Mesothelial cell of epicardium (in vitro differentiated cells): ENCODE data around the gene CENPV. TPM values are rescaled to one million over a fixed set of nuclear protein-coding genes. Genes with fewer than 3 reads are reported as not detected.
"Not testable (repeated sequence)": the region's sequence is repeated elsewhere in the genome, so short reads cannot be mapped to it uniquely, and the experiment has no call there.

Experiments used
- DNase-seq, 2 experiments: peaks; one replicate each; pipeline ENCODE4 v3.0.0; 2021; ENCODE audit warnings: low spot score in 2 of 2; ENCODE audit not compliant: unreplicated experiment in 2 of 2
- H3K27ac Mint-ChIP-seq: 2 replicates; pipeline ENCODE4 v1.8.0; 2021; ENCODE audit warnings: mixed read lengths
- H3K27me3 Mint-ChIP-seq: 2 replicates; pipeline ENCODE4 v1.8.0; 2021; ENCODE audit warnings: low read depth, mixed read lengths
- H3K36me3 Mint-ChIP-seq: 2 replicates; pipeline ENCODE4 v1.8.0; 2021; ENCODE audit warnings: mixed read lengths
- H3K4me1 Mint-ChIP-seq: 2 replicates; pipeline ENCODE4 v1.8.0; 2021; ENCODE audit warnings: mixed read lengths
- H3K4me3 Mint-ChIP-seq: 2 replicates; pipeline ENCODE4 v1.8.0; 2021; ENCODE audit warnings: mild to moderate bottlenecking, moderate library complexity, mixed read lengths
- H3K9me3 Mint-ChIP-seq: 2 replicates; pipeline ENCODE4 v1.8.0; 2021; ENCODE audit warnings: mixed read lengths
- total RNA-seq: library from RNA; stranded (reverse); gene quantifications from 3 replicates; pipeline ENCODE4 v1.2.1, GENCODE V29; 2021
- TF ChIP-seq, protein P1 (sequence below): fragments of 200-600 bp; sonication (generic); IDR thresholded peaks from one replicate; pipeline ENCODE4 v1.5.0; 2021; ENCODE audit warnings: antibody characterized with exemption; ENCODE audit not compliant: unreplicated experiment

Gene CENPV
- total RNA-seq, 1 donor from 2014 or later: 102 TPM

DNA sequence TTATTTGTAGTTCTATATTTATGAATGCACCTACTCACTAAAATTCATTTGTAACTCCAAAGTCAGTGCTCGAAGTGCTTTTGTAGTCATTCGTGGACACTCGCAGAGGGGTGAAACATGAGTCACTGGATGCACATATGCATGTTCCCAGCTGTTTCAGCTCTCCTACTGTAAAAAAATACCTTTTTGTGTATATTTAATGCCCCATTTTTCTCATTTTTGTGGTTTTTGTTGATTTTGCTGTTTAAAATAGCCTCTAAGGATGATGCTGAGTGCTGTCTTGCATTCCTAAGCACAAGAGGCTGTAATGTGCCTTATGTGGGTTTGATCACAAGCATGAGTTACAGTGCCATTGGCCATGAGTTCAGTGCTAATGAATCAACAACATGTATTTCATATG lies 30.6 kb downstream of the CENPV start:
- Mint-ChIP-seq H3K27me3 (no peaks in the 10 kb centered on the region), H3K9me3 (no peaks in the 10 kb centered on the region), H3K27ac (no peak overlapping the region), H3K4me1 (no peaks in the 10 kb centered on the region), H3K36me3 (peaks cover 22% of the 10 kb centered on the region), H3K4me3 (no peak overlapping the region)
- TF ChIP-seq, protein P1, sequence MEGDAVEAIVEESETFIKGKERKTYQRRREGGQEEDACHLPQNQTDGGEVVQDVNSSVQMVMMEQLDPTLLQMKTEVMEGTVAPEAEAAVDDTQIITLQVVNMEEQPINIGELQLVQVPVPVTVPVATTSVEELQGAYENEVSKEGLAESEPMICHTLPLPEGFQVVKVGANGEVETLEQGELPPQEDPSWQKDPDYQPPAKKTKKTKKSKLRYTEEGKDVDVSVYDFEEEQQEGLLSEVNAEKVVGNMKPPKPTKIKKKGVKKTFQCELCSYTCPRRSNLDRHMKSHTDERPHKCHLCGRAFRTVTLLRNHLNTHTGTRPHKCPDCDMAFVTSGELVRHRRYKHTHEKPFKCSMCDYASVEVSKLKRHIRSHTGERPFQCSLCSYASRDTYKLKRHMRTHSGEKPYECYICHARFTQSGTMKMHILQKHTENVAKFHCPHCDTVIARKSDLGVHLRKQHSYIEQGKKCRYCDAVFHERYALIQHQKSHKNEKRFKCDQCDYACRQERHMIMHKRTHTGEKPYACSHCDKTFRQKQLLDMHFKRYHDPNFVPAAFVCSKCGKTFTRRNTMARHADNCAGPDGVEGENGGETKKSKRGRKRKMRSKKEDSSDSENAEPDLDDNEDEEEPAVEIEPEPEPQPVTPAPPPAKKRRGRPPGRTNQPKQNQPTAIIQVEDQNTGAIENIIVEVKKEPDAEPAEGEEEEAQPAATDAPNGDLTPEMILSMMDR: no peak
- no peak for DNase-seq

DNA sequence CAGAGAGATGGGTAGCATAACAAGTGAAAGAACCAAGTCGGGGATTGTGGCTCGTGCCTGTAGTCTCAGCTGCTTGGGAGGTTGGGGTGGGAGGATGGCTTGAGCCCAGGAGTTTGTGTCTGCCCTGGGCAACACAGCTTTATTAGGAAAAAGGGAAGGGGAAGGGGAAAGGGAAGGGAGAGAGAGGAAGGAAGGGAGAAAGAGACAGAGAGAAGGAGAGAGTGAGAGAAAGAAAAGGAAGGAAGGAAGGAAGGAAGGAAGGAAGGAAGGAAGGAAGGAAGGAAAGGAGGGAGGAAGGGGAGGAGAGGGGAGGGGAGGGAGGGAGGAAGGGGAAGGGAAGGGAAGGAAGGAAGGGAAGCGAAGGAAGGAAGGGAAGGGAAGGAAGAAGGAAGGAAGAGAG lies 33.3 kb downstream of the CENPV start:
- Mint-ChIP-seq H3K4me1 (no peaks in the 10 kb centered on the region), H3K4me3 (no peak overlapping the region), H3K9me3 (no peaks in the 10 kb centered on the region), H3K27me3 (no peaks in the 10 kb centered on the region), H3K36me3 (peaks cover 28% of the 10 kb centered on the region), H3K27ac (no peak overlapping the region)
- no peak for DNase-seq
- TF ChIP-seq, protein P1: no peak

DNA sequence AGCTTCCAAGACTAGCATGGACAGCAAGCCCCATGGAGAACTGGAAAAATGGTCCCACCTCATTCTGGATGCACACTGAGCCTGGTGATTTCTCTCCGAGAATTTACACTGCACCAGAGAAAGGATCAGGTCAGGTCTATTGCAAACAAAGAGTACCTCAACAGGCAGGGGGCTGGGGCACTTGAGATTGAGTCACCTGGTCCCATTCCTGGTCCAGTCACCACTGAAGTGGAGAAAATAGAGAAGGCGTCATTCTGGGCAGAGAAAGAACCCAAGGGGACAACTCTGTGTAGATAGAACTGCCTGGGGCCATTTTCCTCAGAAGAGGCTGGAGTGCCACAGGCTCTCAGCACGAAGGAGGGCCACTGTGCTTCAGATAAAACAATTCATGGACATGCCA lies 38.4 kb downstream of the CENPV start:
- no peaks in the 10 kb centered on the region for H3K4me1 Mint-ChIP-seq
- no peak for DNase-seq
- H3K27ac Mint-ChIP-seq: no peak overlapping the region

DNA sequence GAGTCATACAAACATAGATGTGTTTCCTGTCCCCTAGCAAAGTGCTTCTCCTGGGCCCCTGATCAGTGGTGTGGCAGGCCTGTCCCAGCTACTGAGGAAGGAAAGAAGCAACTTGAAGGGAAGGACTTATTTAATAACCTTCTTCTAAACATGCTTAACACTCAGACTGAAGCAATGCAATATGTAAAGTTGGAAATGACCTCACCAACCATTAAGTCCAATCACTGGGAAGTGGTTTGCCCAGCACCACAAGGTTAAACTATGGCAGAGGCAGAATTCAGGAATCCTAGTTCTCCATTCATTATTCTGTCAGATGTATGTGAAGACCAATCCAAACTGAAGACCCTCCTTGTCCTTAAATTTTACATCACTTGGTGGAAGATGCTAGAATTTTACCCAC lies 39.1 kb downstream of the CENPV start:
- Mint-ChIP-seq H3K4me3 (no peak overlapping the region), H3K36me3 (peaks cover 47% of the 10 kb centered on the region), H3K27ac (no peak overlapping the region), H3K9me3 (no peaks in the 10 kb centered on the region), H3K4me1 (no peaks in the 10 kb centered on the region), H3K27me3 (no peaks in the 10 kb centered on the region)
- TF ChIP-seq, protein P1: no peak
- no peak for DNase-seq

More for the DNA sequence above, 38.4 kb downstream of the CENPV start:
- Mint-ChIP-seq H3K4me3 (no peak overlapping the region), H3K9me3 (no peaks in the 10 kb centered on the region), H3K27me3 (no peaks in the 10 kb centered on the region), H3K36me3 (peaks cover 49% of the 10 kb centered on the region)
- TF ChIP-seq, protein P1: no peak

DNA sequence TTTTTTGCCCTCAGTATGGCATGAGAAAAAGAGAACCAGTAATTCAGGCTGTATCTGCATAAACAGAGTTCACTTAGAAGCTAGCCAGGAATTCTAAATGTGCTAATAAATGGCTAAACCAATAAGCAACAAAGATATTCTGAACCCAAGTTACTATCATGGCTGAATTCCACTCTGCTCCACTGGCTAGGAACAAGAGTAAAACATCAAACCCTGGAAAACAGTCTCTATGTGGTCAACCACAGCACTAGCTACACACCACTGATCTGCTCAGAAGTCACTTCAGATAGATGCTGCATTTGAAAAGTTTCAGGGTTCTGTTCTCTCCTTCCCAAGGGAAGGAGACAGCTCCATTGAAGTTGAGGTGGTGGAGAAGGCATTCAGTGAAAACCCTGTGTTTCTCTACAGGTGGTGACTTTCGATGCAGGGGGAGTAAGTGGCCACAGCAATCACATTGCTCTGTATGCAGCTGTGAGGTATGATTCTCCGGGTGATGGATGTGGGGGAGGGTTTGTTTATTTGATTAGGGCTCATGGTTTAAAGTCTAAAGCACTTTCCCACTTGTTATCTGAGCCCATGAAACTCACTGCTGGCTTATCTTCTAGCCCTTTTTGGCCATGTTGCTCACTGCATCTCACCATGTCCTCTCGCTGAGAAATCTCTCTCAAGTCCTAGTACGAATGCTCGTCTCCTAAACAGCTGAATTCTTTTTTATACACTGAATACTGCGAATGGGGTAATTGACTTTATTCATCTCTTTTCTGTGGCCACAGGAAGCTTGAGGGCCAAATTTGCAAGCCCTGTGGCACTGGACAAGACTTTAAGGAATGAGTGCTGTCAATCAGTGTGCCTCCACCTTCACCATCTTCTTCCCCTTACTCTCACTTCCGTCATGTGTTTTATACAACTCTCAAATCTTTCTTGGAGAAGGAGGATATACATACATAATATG lies 39.9 kb downstream of the CENPV start:
- H3K27ac Mint-ChIP-seq: no peak overlapping the region
- TF ChIP-seq, protein P1: no peak
- no peaks in the 10 kb centered on the region for H3K27me3 Mint-ChIP-seq
- no peak overlapping the region for H3K4me3 Mint-ChIP-seq
- H3K9me3 Mint-ChIP-seq: no peaks in the 10 kb centered on the region
- peaks cover 46% of the 10 kb centered on the region for H3K36me3 Mint-ChIP-seq
- DNase-seq: no peak
- no peaks in the 10 kb centered on the region for H3K4me1 Mint-ChIP-seq

DNA sequence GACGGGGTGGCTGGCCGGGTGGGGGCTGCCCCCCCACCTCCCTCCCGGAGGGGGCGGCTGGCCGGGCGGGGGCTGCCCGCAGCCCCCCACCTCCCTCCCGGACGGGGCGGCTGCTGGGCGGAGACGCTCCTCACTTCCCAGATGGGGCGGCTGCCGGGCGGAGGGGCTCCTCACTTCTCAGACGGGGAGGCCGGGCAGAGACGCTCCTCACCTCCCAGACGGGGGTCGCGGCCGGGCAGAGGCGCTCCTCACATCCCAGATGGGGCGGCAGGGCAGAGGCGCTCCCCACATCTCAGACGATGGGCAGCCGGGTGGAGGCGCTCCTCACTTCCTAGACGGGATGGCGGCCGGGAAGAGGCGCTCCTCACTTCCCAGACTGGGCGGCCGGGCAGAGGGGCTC lies 41.2 kb downstream of the CENPV start:
- H3K9me3 Mint-ChIP-seq, DNase-seq, H3K27me3 Mint-ChIP-seq, H3K4me3 Mint-ChIP-seq, H3K4me1 Mint-ChIP-seq, H3K27ac Mint-ChIP-seq: not testable (repeated sequence)
- H3K36me3 Mint-ChIP-seq: peaks cover 41% of the 10 kb centered on the region
